Mucosa of rectum (tissue), 2 donors: ENCODE data around the gene PPTC7.
A peak's percentile ranks its signal among the peaks of the same experiment; 100 is the strongest.

Experiments
- H3K27ac ChIP-seq, 2 donors: one replicate each; pipeline ENCODE4 v1.7.0; 2013; ENCODE audit warnings: inconsistent platforms in 2 of 2, low read depth in 2 of 2, low read length in 2 of 2
- H3K27me3 ChIP-seq, 2 donors: one replicate each; pipeline ENCODE4 v1.7.0; 2013; ENCODE audit warnings: low read length in 2 of 2; ENCODE audit not compliant: control insufficient read depth in 2 of 2, insufficient read depth in 2 of 2
- H3K36me3 ChIP-seq, 2 donors: one replicate each; pipeline ENCODE4 v1.7.0; 2013; ENCODE audit warnings: low read length in 2 of 2; ENCODE audit not compliant: control insufficient read depth in 2 of 2, insufficient read depth in 2 of 2
- H3K4me1 ChIP-seq, 2 donors: one replicate each; pipeline ENCODE4 v1.7.0; 2013; ENCODE audit warnings: low read length in 2 of 2, mild to moderate bottlenecking in 1 of 2; ENCODE audit not compliant: control insufficient read depth in 2 of 2, insufficient read depth in 2 of 2
- H3K4me3 ChIP-seq, 2 donors: one replicate each; pipeline ENCODE4 v1.7.0; 2013; ENCODE audit warnings: low read length in 2 of 2
- H3K9ac ChIP-seq, 2 donors: one replicate each; pipeline ENCODE4 v1.7.0; 2013; ENCODE audit warnings: low read length in 2 of 2, low read depth in 1 of 2, mild to moderate bottlenecking in 1 of 2
- H3K9me3 ChIP-seq, 2 donors: one replicate each; pipeline ENCODE4 v1.7.0; 2013; ENCODE audit warnings: low read length in 2 of 2; ENCODE audit not compliant: control insufficient read depth in 2 of 2
- donor health status: healthy.
- donor health status: Normal muscosa, but diverticular disease.

The PPTC7 gene, protein sequence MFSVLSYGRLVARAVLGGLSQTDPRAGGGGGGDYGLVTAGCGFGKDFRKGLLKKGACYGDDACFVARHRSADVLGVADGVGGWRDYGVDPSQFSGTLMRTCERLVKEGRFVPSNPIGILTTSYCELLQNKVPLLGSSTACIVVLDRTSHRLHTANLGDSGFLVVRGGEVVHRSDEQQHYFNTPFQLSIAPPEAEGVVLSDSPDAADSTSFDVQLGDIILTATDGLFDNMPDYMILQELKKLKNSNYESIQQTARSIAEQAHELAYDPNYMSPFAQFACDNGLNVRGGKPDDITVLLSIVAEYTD

GRCh38 chr12:110583137-110584059 lies at the start of gene PPTC7:
Gene PPTC7 (minus strand): TSS chr12:110583318. CDS start chr12:110583031, 287 bp downstream.
- no peaks in the 10 kb centered on the region for H3K27me3 ChIP-seq
- peak within 1 kb of the TSS; percentile 90 to 93 for H3K27ac ChIP-seq
- H3K36me3 ChIP-seq: no peaks in the 10 kb centered on the region
- peak within 1 kb of the TSS; percentile 98 to 99 for H3K9ac ChIP-seq
- peaks cover 25 to 38% of the 10 kb centered on the region in 2 donors for H3K4me1 ChIP-seq
- no peaks in the 10 kb centered on the region for H3K9me3 ChIP-seq
- H3K4me3 ChIP-seq: peak within 1 kb of the TSS; percentile 97 to 99

DNA sequence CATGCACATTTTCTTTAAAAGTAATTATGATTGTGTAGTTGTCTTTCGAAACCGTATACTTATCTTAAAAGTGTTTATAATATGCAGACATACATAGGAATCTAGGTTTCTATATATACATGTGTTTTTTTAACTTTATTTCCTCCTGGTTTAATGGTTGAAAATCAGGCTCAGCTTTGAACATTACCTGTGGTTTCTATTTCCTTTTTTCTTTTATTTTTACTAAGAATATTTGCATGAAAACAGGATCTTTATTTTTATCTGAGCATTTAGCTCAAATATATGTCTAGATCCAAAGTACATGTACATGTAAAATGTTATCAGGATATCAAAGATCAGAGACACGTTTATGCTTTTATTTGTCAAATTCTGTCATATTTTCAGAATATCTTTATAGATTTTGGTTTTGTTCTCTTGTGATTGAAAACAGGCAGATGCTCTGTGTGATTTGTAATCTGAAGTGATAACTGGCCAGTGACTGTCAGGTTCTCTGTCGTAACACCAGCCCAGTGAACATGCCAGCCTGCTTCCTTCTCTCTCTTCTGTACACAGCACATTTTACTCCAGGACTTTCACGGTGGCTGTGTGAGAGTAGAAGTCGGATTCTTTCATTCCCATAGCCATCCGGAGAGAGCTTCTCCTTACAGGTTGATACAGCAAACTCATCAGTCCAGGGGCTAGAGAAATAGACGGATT lies 44.5 kb upstream of the PPTC7 start:
- Histone ChIP-seq H3K4me1 (no peaks in the 10 kb centered on the region), H3K27me3 (no peaks in the 10 kb centered on the region), H3K4me3 (no peak overlapping the region), H3K36me3 (peaks cover 0 to 5% of the 10 kb centered on the region in 2 donors), H3K27ac (peak overlapping the region in 1 of 2 donors; percentile 43), H3K9ac (no peak overlapping the region), H3K9me3 (no peaks in the 10 kb centered on the region)

GRCh38 chr12:110622582-110622981 lies 39.5 kb upstream of the PPTC7 start:
- H3K9me3 ChIP-seq: no peaks in the 10 kb centered on the region
- no peak overlapping the region for H3K9ac ChIP-seq
- H3K27ac ChIP-seq: no peak overlapping the region
- H3K4me3 ChIP-seq: no peak overlapping the region
- H3K27me3 ChIP-seq: no peaks in the 10 kb centered on the region
- no peaks in the 10 kb centered on the region for H3K36me3 ChIP-seq
- H3K4me1 ChIP-seq: no peaks in the 10 kb centered on the region

DNA sequence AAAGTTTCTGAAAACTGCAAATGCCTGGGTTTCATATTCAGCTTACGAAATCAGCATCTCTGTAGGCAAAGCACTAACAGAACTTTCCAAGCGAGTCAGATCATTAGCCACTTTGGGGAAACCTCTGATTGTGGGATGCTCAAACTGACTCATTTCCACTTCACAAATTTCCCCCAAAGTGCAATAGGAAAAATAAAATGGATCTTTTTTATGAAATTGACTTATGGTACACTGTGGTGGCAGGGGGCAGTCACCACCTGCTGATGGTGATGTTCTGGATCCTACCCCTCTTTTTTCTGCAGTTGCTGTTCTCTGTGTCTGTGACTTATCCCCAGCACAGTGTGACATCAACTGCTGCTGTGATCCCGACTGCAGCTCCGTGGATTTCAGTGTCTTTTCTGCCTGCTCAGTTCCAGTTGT lies 36.4 kb upstream of the PPTC7 start:
- Histone ChIP-seq H3K27me3 (no peaks in the 10 kb centered on the region), H3K4me3 (peak overlapping the region in 1 of 2 donors; percentile 26), H3K9me3 (no peaks in the 10 kb centered on the region), H3K36me3 (peaks cover 0 to 2% of the 10 kb centered on the region in 2 donors), H3K4me1 (no peaks in the 10 kb centered on the region), H3K27ac (no peak overlapping the region), H3K9ac (no peak overlapping the region)

GRCh38 chr12:110616471-110617115 lies 33.5 kb upstream of the PPTC7 start:
- H3K36me3 ChIP-seq: peaks cover 0 to 2% of the 10 kb centered on the region in 2 donors
- no peak overlapping the region for H3K4me3 ChIP-seq
- no peak overlapping the region for H3K9ac ChIP-seq
- no peak overlapping the region for H3K27ac ChIP-seq
- peaks cover 4% of the 10 kb centered on the region in 2 donors for H3K4me1 ChIP-seq
- no peaks in the 10 kb centered on the region for H3K27me3 ChIP-seq
- H3K9me3 ChIP-seq: no peaks in the 10 kb centered on the region

GRCh38 chr12:110615171-110615570 lies 32.1 kb upstream of the PPTC7 start:
- H3K27ac ChIP-seq: no peak overlapping the region
- H3K9ac ChIP-seq: no peak overlapping the region
- H3K4me3 ChIP-seq: no peak overlapping the region

GRCh38 chr12:110613771-110614684 lies 30.9 kb upstream of the PPTC7 start, which contains the start of gene TCTN1:
Gene TCTN1 (plus strand): TSS chr12:110614129. CDS start chr12:110614183, 54 bp downstream.
- Histone ChIP-seq H3K27me3 (no peaks in the 10 kb centered on the region), H3K27ac (peak within 1 kb of the TSS in 1 of 2 donors; percentile 48), H3K36me3 (peaks cover 0 to 2% of the 10 kb centered on the region in 2 donors), H3K4me3 (peak within 1 kb of the TSS; percentile 81 to 86), H3K9ac (peak within 1 kb of the TSS; percentile 75 to 83), H3K4me1 (peaks cover 4% of the 10 kb centered on the region in 2 donors), H3K9me3 (no peaks in the 10 kb centered on the region)

More at GRCh38 chr12:110615171-110615570, 32.1 kb upstream of the PPTC7 start:
- no peaks in the 10 kb centered on the region for H3K27me3 ChIP-seq
- peaks cover 0 to 2% of the 10 kb centered on the region in 2 donors for H3K36me3 ChIP-seq
- H3K9me3 ChIP-seq: no peaks in the 10 kb centered on the region
- peaks cover 4% of the 10 kb centered on the region in 2 donors for H3K4me1 ChIP-seq

- H3K9ac ChIP-seq: peak overlapping the region; percentile 75 to 83
- H3K36me3 ChIP-seq: peaks cover 0 to 2% of the 10 kb centered on the region in 2 donors
- peak overlapping the region in 1 of 2 donors; percentile 48 for H3K27ac ChIP-seq
- peak overlapping the region; percentile 81 to 86 for H3K4me3 ChIP-seq
- H3K27me3 ChIP-seq: no peaks in the 10 kb centered on the region
- no peaks in the 10 kb centered on the region for H3K9me3 ChIP-seq
- peaks cover 4% of the 10 kb centered on the region in 2 donors for H3K4me1 ChIP-seq
These were observed 30.1 kb upstream of the PPTC7 start for GRCh38 chr12:110613071-110613770.
